Parathyroid adenoma (tissue), 2 donors: ENCODE measurements around the gene CHST2.

ENCODE experiments used
- H2AFZ ChIP-seq: fragments of 300-600 bp; sonication (generic); one replicate; pipeline ENCODE4 v1.7.0; 2017; ENCODE audit warnings: antibody characterized with exemption, mild to moderate bottlenecking
- H3K27ac ChIP-seq: fragments of 300-600 bp; sonication (generic); one replicate; pipeline ENCODE4 v1.7.0; 2017
- H3K27me3 ChIP-seq: fragments of 300-600 bp; sonication (generic); one replicate; pipeline ENCODE4 v1.7.0; 2017; ENCODE audit warnings: low read length; ENCODE audit not compliant: control insufficient read depth, insufficient read depth
- H3K36me3 ChIP-seq: fragments of 300-600 bp; sonication (generic); one replicate; pipeline ENCODE4 v1.7.0; 2017; ENCODE audit warnings: low read length; ENCODE audit not compliant: control insufficient read depth, insufficient read depth
- H3K4me1 ChIP-seq: fragments of 300-600 bp; sonication (generic); one replicate; pipeline ENCODE4 v1.7.0; 2017; ENCODE audit warnings: control low read depth
- H3K4me2 ChIP-seq: fragments of 300-600 bp; sonication (generic); one replicate; pipeline ENCODE4 v1.7.0; 2017; ENCODE audit warnings: low read length
- H3K4me3 ChIP-seq: fragments of 300-600 bp; sonication (generic); one replicate; pipeline ENCODE4 v1.7.0; 2017; ENCODE audit warnings: low read depth, low read length
- H3K79me2 ChIP-seq: fragments of 300-600 bp; sonication (generic); one replicate; pipeline ENCODE4 v1.7.0; 2017; ENCODE audit warnings: control low read depth
- H3K9ac ChIP-seq: fragments of 300-600 bp; sonication (generic); one replicate; pipeline ENCODE4 v1.7.0; 2017; ENCODE audit warnings: mild to moderate bottlenecking
- H3K9me3 ChIP-seq: fragments of 300-600 bp; sonication (generic); one replicate; pipeline ENCODE4 v1.7.0; 2017; ENCODE audit warnings: low read length; ENCODE audit not compliant: control insufficient read depth
- CTCF ChIP-seq: fragments of 300-600 bp; sonication (generic); IDR thresholded peaks from one replicate; pipeline ENCODE4 v1.7.0; 2017; ENCODE audit warnings: antibody characterized with exemption, mild to moderate bottlenecking
- donor health status: primary hyperparathyroidism.

The CHST2 gene

GRCh38 chr3:143171141-143171980 is 51.8 kb downstream of the CHST2 start:
- H3K4me3 ChIP-seq, result no peak overlapping the region
- no peaks in the 10 kb centered on the region for H3K36me3 ChIP-seq
- no peak overlapping the region for H3K27ac ChIP-seq
- no peak for TF ChIP-seq CTCF
- H3K79me2 ChIP-seq, result no peaks in the 10 kb centered on the region
- H3K9me3 ChIP-seq, result no peaks in the 10 kb centered on the region
- no peak overlapping the region for H3K4me2 ChIP-seq
- H3K9ac ChIP-seq, result no peak overlapping the region
- H3K4me1 ChIP-seq, result peaks cover 2% of the 10 kb centered on the region
- H3K27me3 ChIP-seq, result no peaks in the 10 kb centered on the region
- H2AFZ ChIP-seq, result no peak overlapping the region

DNA sequence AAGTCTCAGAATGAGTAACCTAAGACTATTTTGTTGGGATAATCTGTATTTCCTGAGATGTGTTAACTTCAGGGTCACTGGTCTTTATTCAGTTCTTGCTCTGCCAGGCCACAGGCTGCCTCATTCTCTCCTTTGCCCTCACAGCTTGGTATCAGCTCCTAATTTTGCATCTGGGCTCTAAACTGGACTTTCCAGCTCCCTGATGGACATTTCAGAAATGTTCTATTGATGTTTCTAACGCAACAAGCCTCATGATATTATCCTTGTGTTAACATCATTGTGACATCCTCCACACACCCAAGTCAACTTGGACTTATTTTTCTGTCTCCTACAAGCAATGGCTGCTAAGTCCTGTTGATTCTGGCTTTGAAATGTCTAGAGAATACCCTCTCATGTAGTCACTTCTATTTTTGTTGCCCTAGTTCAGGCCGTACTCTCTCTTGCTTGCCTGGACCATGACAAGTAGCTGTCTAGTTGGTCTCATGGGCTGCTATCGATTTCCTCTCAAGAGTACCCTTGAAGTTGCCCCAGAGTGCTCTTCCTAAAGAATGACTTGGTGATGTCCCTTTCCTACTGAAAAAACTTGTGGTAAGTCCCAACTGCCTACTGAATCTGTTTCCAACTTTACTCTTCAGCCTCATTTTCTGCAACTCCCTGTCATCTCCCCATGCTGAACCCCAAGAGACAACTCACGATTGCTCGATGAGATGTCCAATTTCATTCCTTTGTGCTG is 52.7 kb downstream of the CHST2 start:
- Histone ChIP-seq H2AFZ (no peak overlapping the region), H3K4me1 (peaks cover 2% of the 10 kb centered on the region), H3K4me3 (no peak overlapping the region), H3K27me3 (no peaks in the 10 kb centered on the region), H3K36me3 (no peaks in the 10 kb centered on the region), H3K79me2 (no peaks in the 10 kb centered on the region), H3K9ac (no peak overlapping the region), H3K9me3 (no peaks in the 10 kb centered on the region), H3K27ac (no peak overlapping the region), H3K4me2 (no peak overlapping the region)
- no peak for TF ChIP-seq CTCF

- Histone ChIP-seq H3K4me2 (no peak overlapping the region), H3K79me2 (no peaks in the 10 kb centered on the region), H3K36me3 (no peaks in the 10 kb centered on the region), H3K9ac (no peak overlapping the region), H3K9me3 (no peaks in the 10 kb centered on the region), H2AFZ (no peak overlapping the region), H3K4me3 (no peak overlapping the region), H3K27me3 (no peaks in the 10 kb centered on the region), H3K4me1 (peaks cover 2% of the 10 kb centered on the region), H3K27ac (no peak overlapping the region)
- no peak for TF ChIP-seq CTCF
Observed at GRCh38 chr3:143172795-143173145, 53.2 kb downstream of the CHST2 start.

DNA sequence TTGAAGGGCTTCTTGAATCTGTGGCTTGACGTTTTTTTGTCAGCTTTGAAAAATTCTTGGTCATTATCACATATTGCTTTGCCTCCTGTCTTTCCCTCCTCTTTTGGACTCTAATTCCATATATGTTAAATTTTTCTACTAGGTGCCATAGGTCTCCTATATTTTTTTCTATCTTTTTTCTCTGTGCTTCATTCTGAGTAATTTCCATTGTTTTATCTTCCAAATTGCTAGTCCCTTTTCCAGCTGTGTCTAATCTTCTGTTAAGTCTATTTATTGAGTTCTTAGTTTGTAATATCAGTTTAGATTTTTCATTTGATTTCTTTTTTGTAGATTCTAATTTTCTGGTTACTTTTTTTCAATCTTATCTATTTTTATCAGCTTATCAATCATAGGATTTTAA is 53.7 kb downstream of the CHST2 start:
- no peaks in the 10 kb centered on the region for H3K9me3 ChIP-seq
- no peak overlapping the region for H3K27ac ChIP-seq
- no peak overlapping the region for H2AFZ ChIP-seq
- peaks cover 2% of the 10 kb centered on the region for H3K4me1 ChIP-seq
- TF ChIP-seq CTCF, result no peak
- H3K9ac ChIP-seq, result no peak overlapping the region
- no peak overlapping the region for H3K4me3 ChIP-seq
- H3K27me3 ChIP-seq, result no peaks in the 10 kb centered on the region
- no peak overlapping the region for H3K4me2 ChIP-seq
- H3K79me2 ChIP-seq, result no peaks in the 10 kb centered on the region
- H3K36me3 ChIP-seq, result no peaks in the 10 kb centered on the region
